Thymus (tissue), 14 donors: ENCODE data around the gene NSD1. TPM values are rescaled to one million over a fixed set of nuclear protein-coding genes. Genes with fewer than 3 reads are reported as not detected.
A peak's percentile ranks its signal among the peaks of the same experiment; 100 is the strongest.

Experiments
- DNase-seq, 9 donors: peaks; one replicate each; pipeline ENCODE4 v3.0.0-alpha.2; 2013; ENCODE audit warnings: low spot score in 9 of 9, low read depth in 6 of 9, missing footprints in 1 of 9
- H3K27ac ChIP-seq, 2 donors: one replicate each; pipeline ENCODE4 v1.5.1; 2013; ENCODE audit warnings: control low read depth in 1 of 2, low read depth in 1 of 2, low read length in 1 of 2, mild to moderate bottlenecking in 1 of 2, moderate library complexity in 1 of 2
- H3K27me3 ChIP-seq, 2 donors: one replicate each; pipeline ENCODE4 v1.5.1; 2013; ENCODE audit warnings: low read length in 1 of 2; ENCODE audit not compliant: control insufficient read depth in 2 of 2, insufficient read depth in 1 of 2
- H3K36me3 ChIP-seq, 2 donors: one replicate each; pipeline ENCODE4 v1.5.1; 2013; ENCODE audit warnings: low read length in 1 of 2, mild to moderate bottlenecking in 1 of 2, moderate library complexity in 1 of 2; ENCODE audit not compliant: control insufficient read depth in 2 of 2, insufficient read depth in 2 of 2
- H3K4me1 ChIP-seq, 2 donors: one replicate each; pipeline ENCODE4 v1.5.1; 2013; ENCODE audit warnings: low read length in 2 of 2; ENCODE audit not compliant: control insufficient read depth in 2 of 2, insufficient read depth in 2 of 2
- H3K4me3 ChIP-seq, 2 donors: one replicate each; pipeline ENCODE4 v1.5.1; 2013; ENCODE audit warnings: low read length in 2 of 2, control low read depth in 1 of 2, mild to moderate bottlenecking in 1 of 2
- H3K9me3 ChIP-seq, 2 donors: one replicate each; pipeline ENCODE4 v1.5.1; 2013; ENCODE audit warnings: low read length in 1 of 2, mild to moderate bottlenecking in 1 of 2; ENCODE audit not compliant: control insufficient read depth in 2 of 2, insufficient read depth in 1 of 2
- WGBS: extraction: QIAGEN DNeasy Blood & Tissue Kit; methylation state at CpG from one replicate; pipeline ENCODE4 v1.1.7; 2013; 5-methylcytosine and 5-hydroxymethylcytosine counted together
- long read RNA-seq, 10 donors: transcript quantifications; one replicate each; lab custom pipeline, GENCODE V29; 2026
- polyA plus RNA-seq: library from polyadenylated mRNA; stranded (reverse); fragments of 200-250 nt; gene quantifications from one replicate; pipeline ENCODE4 v1.2.3, GENCODE V29; 2013
- total RNA-seq: library from RNA; stranded (reverse); fragments of 120-200 nt; gene quantifications from one replicate; pipeline ENCODE4 v1.2.4, GENCODE V29; 2013
- donor health status: healthy.

The NSD1 gene, protein sequence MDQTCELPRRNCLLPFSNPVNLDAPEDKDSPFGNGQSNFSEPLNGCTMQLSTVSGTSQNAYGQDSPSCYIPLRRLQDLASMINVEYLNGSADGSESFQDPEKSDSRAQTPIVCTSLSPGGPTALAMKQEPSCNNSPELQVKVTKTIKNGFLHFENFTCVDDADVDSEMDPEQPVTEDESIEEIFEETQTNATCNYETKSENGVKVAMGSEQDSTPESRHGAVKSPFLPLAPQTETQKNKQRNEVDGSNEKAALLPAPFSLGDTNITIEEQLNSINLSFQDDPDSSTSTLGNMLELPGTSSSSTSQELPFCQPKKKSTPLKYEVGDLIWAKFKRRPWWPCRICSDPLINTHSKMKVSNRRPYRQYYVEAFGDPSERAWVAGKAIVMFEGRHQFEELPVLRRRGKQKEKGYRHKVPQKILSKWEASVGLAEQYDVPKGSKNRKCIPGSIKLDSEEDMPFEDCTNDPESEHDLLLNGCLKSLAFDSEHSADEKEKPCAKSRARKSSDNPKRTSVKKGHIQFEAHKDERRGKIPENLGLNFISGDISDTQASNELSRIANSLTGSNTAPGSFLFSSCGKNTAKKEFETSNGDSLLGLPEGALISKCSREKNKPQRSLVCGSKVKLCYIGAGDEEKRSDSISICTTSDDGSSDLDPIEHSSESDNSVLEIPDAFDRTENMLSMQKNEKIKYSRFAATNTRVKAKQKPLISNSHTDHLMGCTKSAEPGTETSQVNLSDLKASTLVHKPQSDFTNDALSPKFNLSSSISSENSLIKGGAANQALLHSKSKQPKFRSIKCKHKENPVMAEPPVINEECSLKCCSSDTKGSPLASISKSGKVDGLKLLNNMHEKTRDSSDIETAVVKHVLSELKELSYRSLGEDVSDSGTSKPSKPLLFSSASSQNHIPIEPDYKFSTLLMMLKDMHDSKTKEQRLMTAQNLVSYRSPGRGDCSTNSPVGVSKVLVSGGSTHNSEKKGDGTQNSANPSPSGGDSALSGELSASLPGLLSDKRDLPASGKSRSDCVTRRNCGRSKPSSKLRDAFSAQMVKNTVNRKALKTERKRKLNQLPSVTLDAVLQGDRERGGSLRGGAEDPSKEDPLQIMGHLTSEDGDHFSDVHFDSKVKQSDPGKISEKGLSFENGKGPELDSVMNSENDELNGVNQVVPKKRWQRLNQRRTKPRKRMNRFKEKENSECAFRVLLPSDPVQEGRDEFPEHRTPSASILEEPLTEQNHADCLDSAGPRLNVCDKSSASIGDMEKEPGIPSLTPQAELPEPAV (N-terminal part only)
- total RNA-seq = 34.1 TPM
- 10.9 TPM for polyA plus RNA-seq
- long read RNA-seq, donor 1, partial matches to known transcripts = 5 of 5 reads
- long read RNA-seq, donor 1, other reads (novel, unspliced or antisense) = 0 of 5 reads
- long read RNA-seq, donor 2 = 0 reads
- long read RNA-seq, donor 3, partial matches to known transcripts = 0 of 1 reads
- long read RNA-seq, donor 3, other reads (novel, unspliced or antisense) = 0 of 1 reads
- long read RNA-seq, donor 4, partial matches to known transcripts = 0 of 3 reads
- long read RNA-seq, donor 4, other reads (novel, unspliced or antisense) = 0 of 3 reads
- long read RNA-seq, donor 5, partial matches to known transcripts = 10 of 13 reads
- long read RNA-seq, donor 5, other reads (novel, unspliced or antisense) = 0 of 13 reads
- long read RNA-seq, donor 6, partial matches to known transcripts = 0 of 10 reads
- long read RNA-seq, donor 6, other reads (novel, unspliced or antisense) = 9 of 10 reads
- long read RNA-seq, donor 7, partial matches to known transcripts = 0 of 2 reads
- long read RNA-seq, donor 7, other reads (novel, unspliced or antisense) = 0 of 2 reads
- long read RNA-seq, donor 8, partial matches to known transcripts = 0 of 1 reads
- long read RNA-seq, donor 8, other reads (novel, unspliced or antisense) = 0 of 1 reads
- long read RNA-seq, donor 9, partial matches to known transcripts = 0 of 1 reads
- long read RNA-seq, donor 9, other reads (novel, unspliced or antisense) = 0 of 1 reads
- long read RNA-seq, donor 10, partial matches to known transcripts = 6 of 8 reads
- long read RNA-seq, donor 10, other reads (novel, unspliced or antisense) = 0 of 8 reads

DNA sequence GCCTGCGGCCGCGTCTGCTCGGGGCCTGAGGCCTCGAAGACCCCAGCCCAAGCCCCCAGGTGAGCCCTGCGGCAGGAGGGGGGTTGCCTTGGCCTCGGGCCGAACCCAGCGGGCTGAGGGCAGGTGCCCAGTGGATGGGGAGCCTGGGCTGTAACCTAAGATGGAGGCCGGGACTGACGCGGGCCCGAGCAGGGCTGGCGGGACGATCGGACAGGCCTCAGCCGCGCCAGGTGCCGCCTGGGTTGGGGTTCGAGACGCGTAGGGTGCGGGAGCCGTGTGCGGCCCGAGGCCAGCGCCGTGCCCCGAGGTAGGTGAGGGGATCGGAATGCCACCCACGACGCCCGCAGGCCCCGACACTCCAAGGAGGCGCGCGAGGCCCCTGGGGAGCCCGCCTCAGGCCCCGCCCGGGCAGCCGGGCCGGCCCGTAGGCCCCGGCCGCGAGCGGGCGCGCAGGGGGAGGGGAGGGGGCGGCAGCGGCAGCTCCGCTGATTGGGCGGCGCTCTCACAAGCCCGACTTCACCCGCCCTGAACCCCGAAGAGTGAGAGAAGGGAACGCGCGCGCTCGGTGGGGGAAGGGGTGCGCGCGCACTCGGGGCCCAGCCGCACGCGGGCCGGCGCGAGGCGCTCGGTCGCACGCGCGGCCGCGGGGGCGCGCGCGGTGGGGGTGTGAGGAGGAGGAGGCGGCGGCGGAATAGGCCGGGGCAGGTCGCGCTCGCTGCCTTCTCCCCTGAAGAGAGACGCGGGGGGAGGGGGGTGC is at the start of gene NSD1:
Gene NSD1 (plus strand): TSS at position 678 of the 757 bp plus-strand sequence. CDS start 1,331 bp downstream, outside the sequence.
- peaks cover 0 to 6% of the 10 kb centered on the region in 2 donors for H3K27me3 ChIP-seq
- DNase-seq = peak in 8 of 9 donors; percentile 86 to 97 (median 92)
- H3K4me3 ChIP-seq = peak within 1 kb of the TSS; percentile 66 to 99
- H3K36me3 ChIP-seq = peaks cover 6 to 32% of the 10 kb centered on the region in 2 donors
- under 1% methylated on average over 92 of the region's 93 CpGs for WGBS
- peak within 1 kb of the TSS; percentile 85 to 94 for H3K27ac ChIP-seq
- no peaks in the 10 kb centered on the region for H3K9me3 ChIP-seq
- peaks cover 15 to 30% of the 10 kb centered on the region in 2 donors for H3K4me1 ChIP-seq

GRCh38 chr5:177084175-177084574 is 49.4 kb upstream of the NSD1 start:
- Histone ChIP-seq H3K27me3 (peaks cover 9 to 38% of the 10 kb centered on the region in 2 donors), H3K4me1 (peaks cover 10 to 11% of the 10 kb centered on the region in 2 donors), H3K4me3 (no peak overlapping the region), H3K36me3 (peaks cover 0 to 3% of the 10 kb centered on the region in 2 donors), H3K27ac (no peak overlapping the region), H3K9me3 (no peaks in the 10 kb centered on the region)
- 62% methylated on average over 4 of the region's 4 CpGs for WGBS
- no peak for DNase-seq

- peaks cover 9 to 49% of the 10 kb centered on the region in 2 donors for H3K27me3 ChIP-seq
- H3K27ac ChIP-seq = no peak overlapping the region
- H3K9me3 ChIP-seq = no peaks in the 10 kb centered on the region
- 74% methylated on average over 13 of the region's 13 CpGs for WGBS
- no peaks in the 10 kb centered on the region for H3K36me3 ChIP-seq
- peaks cover 10 to 11% of the 10 kb centered on the region in 2 donors for H3K4me1 ChIP-seq
- DNase-seq = peak in 3 of 9 donors; percentile 25 to 53 (median 27)
- peak overlapping the region in 1 of 2 donors; percentile 44 for H3K4me3 ChIP-seq
Observed at GRCh38 chr5:177085985-177086653, 47.5 kb upstream of the NSD1 start.

- no peaks in the 10 kb centered on the region for H3K9me3 ChIP-seq
- no peaks in the 10 kb centered on the region for H3K36me3 ChIP-seq
- H3K27ac ChIP-seq = no peak within 1 kb of the TSS
- peaks cover 9 to 49% of the 10 kb centered on the region in 2 donors for H3K27me3 ChIP-seq
- peak within 1 kb of the TSS; percentile 24 to 44 for H3K4me3 ChIP-seq
- 2% methylated on average over 66 of the region's 68 CpGs for WGBS
- peak in 8 of 9 donors; percentile 20 to 70 (median 50) for DNase-seq
- peaks cover 10 to 11% of the 10 kb centered on the region in 2 donors for H3K4me1 ChIP-seq
Observed at GRCh38 chr5:177086654-177087397, 46.7 kb upstream of the NSD1 start, which contains the start of gene FGFR4. Gene FGFR4, plus strand, starts transcription at chr5:177086915. Its CDS starts 2,688 bp downstream, at chr5:177089603.

GRCh38 chr5:177087398-177088005 is 46.1 kb upstream of the NSD1 start:
- Histone ChIP-seq H3K9me3 (no peaks in the 10 kb centered on the region), H3K4me1 (peaks cover 10 to 11% of the 10 kb centered on the region in 2 donors), H3K27me3 (peaks cover 9 to 49% of the 10 kb centered on the region in 2 donors), H3K27ac (no peak overlapping the region), H3K4me3 (peak overlapping the region; percentile 23 to 24), H3K36me3 (no peaks in the 10 kb centered on the region)
- WGBS = 28% methylated on average over 23 of the region's 23 CpGs
- DNase-seq = no peak

DNA sequence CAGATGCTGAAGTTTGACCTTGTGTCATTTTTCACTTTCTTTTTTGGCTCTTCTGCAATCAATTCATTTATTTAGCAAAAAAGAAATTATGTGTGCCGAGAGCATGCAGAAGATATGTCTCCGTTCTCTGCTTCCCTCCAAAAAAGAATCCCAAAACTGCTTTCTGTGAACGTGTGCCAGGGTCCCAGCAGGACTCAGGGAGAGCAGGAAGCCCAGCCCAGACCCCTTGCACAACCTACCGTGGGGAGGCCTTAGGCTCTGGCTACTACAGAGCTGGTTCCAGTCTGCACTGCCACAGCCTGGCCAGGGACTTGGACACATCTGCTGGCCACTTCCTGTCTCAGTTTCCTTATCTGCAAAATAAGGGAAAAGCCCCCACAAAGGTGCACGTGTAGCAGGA is 44.4 kb upstream of the NSD1 start:
- Histone ChIP-seq H3K9me3 (no peaks in the 10 kb centered on the region), H3K27ac (no peak overlapping the region), H3K36me3 (no peaks in the 10 kb centered on the region), H3K4me3 (no peak overlapping the region), H3K27me3 (peaks cover 9 to 44% of the 10 kb centered on the region in 2 donors), H3K4me1 (peaks cover 10 to 11% of the 10 kb centered on the region in 2 donors)
- no peak for DNase-seq
- 76% methylated on average over 5 of the region's 5 CpGs for WGBS
